ENCODE data around the gene NTN5.

The NTN5 gene

GRCh38 chr19:48630296-48631063 is 42.3 kb downstream of the NTN5 start:
- peak overlapping the region; percentile 18 for H3K4me3 ChIP-seq (ENCODE audit: insufficient read length, low read depth)

GRCh38 chr19:48629599-48630295 is 43.1 kb downstream of the NTN5 start:
- Histone ChIP-seq H3K36me3 (ENCODE audit: insufficient read depth, insufficient read length, low read length) (peaks cover 12% of the 10 kb centered on the region), H3K27me3 (ENCODE audit: insufficient read depth, insufficient read length) (no peaks in the 10 kb centered on the region), H3K9me3 (ENCODE audit: insufficient read depth, low read length) (no peaks in the 10 kb centered on the region), H3K4me1 (ENCODE audit: insufficient read depth, insufficient read length) (peaks cover 12% of the 10 kb centered on the region), H3K4me3 (ENCODE audit: insufficient read length, low read depth) (no peak overlapping the region), H3K9ac (ENCODE audit: insufficient read length, low read depth) (peak overlapping the region; percentile 81)
- DNase-seq (ENCODE audit: low read depth, low spot score), result peak; percentile 74
- TF ChIP-seq YY1 (IDR thresholded peaks at IDR 0.05; ENCODE audit: insufficient read depth, insufficient read length) (no peak), ZNF274 (IDR thresholded peaks at IDR 0.05; ENCODE audit: low read depth, low read length) (no peak), SUZ12 (IDR thresholded peaks at IDR 0.05; ENCODE audit: extremely low read depth, insufficient read depth, insufficient read length) (no peak)

More at GRCh38 chr19:48630296-48631063, 42.3 kb downstream of the NTN5 start:
- Histone ChIP-seq H3K36me3 (ENCODE audit: insufficient read depth, insufficient read length, low read length) (peaks cover 12% of the 10 kb centered on the region), H3K4me1 (ENCODE audit: insufficient read depth, insufficient read length) (peaks cover 12% of the 10 kb centered on the region), H3K9me3 (ENCODE audit: insufficient read depth, low read length) (no peaks in the 10 kb centered on the region), H3K9ac (ENCODE audit: insufficient read length, low read depth) (peak overlapping the region; percentile 81), H3K27me3 (ENCODE audit: insufficient read depth, insufficient read length) (peaks cover under 1% of the 10 kb centered on the region)
- no peak for TF ChIP-seq SUZ12 (IDR thresholded peaks at IDR 0.05; ENCODE audit: extremely low read depth, insufficient read depth, insufficient read length)
- no peak for TF ChIP-seq ZNF274 (IDR thresholded peaks at IDR 0.05; ENCODE audit: low read depth, low read length)
- TF ChIP-seq YY1 (IDR thresholded peaks at IDR 0.05; ENCODE audit: insufficient read depth, insufficient read length), result no peak
- no peak for DNase-seq (ENCODE audit: low read depth, low spot score)

GRCh38 chr19:48629297-48629598 is 43.6 kb downstream of the NTN5 start:
- DNase-seq (ENCODE audit: low read depth, low spot score), result no peak
- no peak overlapping the region for H3K9ac ChIP-seq (ENCODE audit: insufficient read length, low read depth)
- H3K27me3 ChIP-seq (ENCODE audit: insufficient read depth, insufficient read length), result no peaks in the 10 kb centered on the region
- H3K9me3 ChIP-seq (ENCODE audit: insufficient read depth, low read length), result no peaks in the 10 kb centered on the region
- H3K4me3 ChIP-seq (ENCODE audit: insufficient read length, low read depth), result no peak overlapping the region
- H3K36me3 ChIP-seq (ENCODE audit: insufficient read depth, insufficient read length, low read length), result peaks cover 12% of the 10 kb centered on the region
- H3K4me1 ChIP-seq (ENCODE audit: insufficient read depth, insufficient read length), result peaks cover 12% of the 10 kb centered on the region
- TF ChIP-seq YY1 (IDR thresholded peaks at IDR 0.05; ENCODE audit: insufficient read depth, insufficient read length) (no peak), SUZ12 (IDR thresholded peaks at IDR 0.05; ENCODE audit: extremely low read depth, insufficient read depth, insufficient read length) (no peak), ZNF274 (IDR thresholded peaks at IDR 0.05; ENCODE audit: low read depth, low read length) (no peak)

GRCh38 chr19:48628486-48629296 is 44.1 kb downstream of the NTN5 start:
- Histone ChIP-seq H3K4me3 (ENCODE audit: insufficient read length, low read depth) (no peak overlapping the region), H3K9ac (ENCODE audit: insufficient read length, low read depth) (no peak overlapping the region), H3K36me3 (ENCODE audit: insufficient read depth, insufficient read length, low read length) (peaks cover 12% of the 10 kb centered on the region), H3K4me1 (ENCODE audit: insufficient read depth, insufficient read length) (peaks cover 12% of the 10 kb centered on the region), H3K9me3 (ENCODE audit: insufficient read depth, low read length) (no peaks in the 10 kb centered on the region), H3K27me3 (ENCODE audit: insufficient read depth, insufficient read length) (no peaks in the 10 kb centered on the region)
- DNase-seq (ENCODE audit: low read depth, low spot score), result no peak
- TF ChIP-seq SUZ12 (IDR thresholded peaks at IDR 0.05; ENCODE audit: extremely low read depth, insufficient read depth, insufficient read length) (no peak), YY1 (IDR thresholded peaks at IDR 0.05; ENCODE audit: insufficient read depth, insufficient read length) (no peak), ZNF274 (IDR thresholded peaks at IDR 0.05; ENCODE audit: low read depth, low read length) (no peak)

GRCh38 chr19:48627865-48628314 is 44.9 kb downstream of the NTN5 start:
- Histone ChIP-seq H3K9ac (ENCODE audit: insufficient read length, low read depth) (no peak overlapping the region), H3K4me3 (ENCODE audit: insufficient read length, low read depth) (no peak overlapping the region), H3K36me3 (ENCODE audit: insufficient read depth, insufficient read length, low read length) (peaks cover 12% of the 10 kb centered on the region), H3K9me3 (ENCODE audit: insufficient read depth, low read length) (no peaks in the 10 kb centered on the region), H3K27me3 (ENCODE audit: insufficient read depth, insufficient read length) (no peaks in the 10 kb centered on the region), H3K4me1 (ENCODE audit: insufficient read depth, insufficient read length) (peaks cover 10% of the 10 kb centered on the region)
- TF ChIP-seq YY1 (IDR thresholded peaks at IDR 0.05; ENCODE audit: insufficient read depth, insufficient read length) (no peak), ZNF274 (IDR thresholded peaks at IDR 0.05; ENCODE audit: low read depth, low read length) (no peak), SUZ12 (IDR thresholded peaks at IDR 0.05; ENCODE audit: extremely low read depth, insufficient read depth, insufficient read length) (no peak)
- DNase-seq (ENCODE audit: low read depth, low spot score), result no peak

GRCh38 chr19:48627201-48627864 is 45.5 kb downstream of the NTN5 start:
- Histone ChIP-seq H3K4me1 (ENCODE audit: insufficient read depth, insufficient read length) (peaks cover 4% of the 10 kb centered on the region), H3K4me3 (ENCODE audit: insufficient read length, low read depth) (no peak overlapping the region), H3K36me3 (ENCODE audit: insufficient read depth, insufficient read length, low read length) (peaks cover 13% of the 10 kb centered on the region), H3K9me3 (ENCODE audit: insufficient read depth, low read length) (no peaks in the 10 kb centered on the region), H3K9ac (ENCODE audit: insufficient read length, low read depth) (no peak overlapping the region), H3K27me3 (ENCODE audit: insufficient read depth, insufficient read length) (no peaks in the 10 kb centered on the region)
- DNase-seq (ENCODE audit: low read depth, low spot score), result no peak
- no peak for TF ChIP-seq ZNF274 (IDR thresholded peaks at IDR 0.05; ENCODE audit: low read depth, low read length)
- no peak for TF ChIP-seq YY1 (IDR thresholded peaks at IDR 0.05; ENCODE audit: insufficient read depth, insufficient read length)
- TF ChIP-seq SUZ12 (IDR thresholded peaks at IDR 0.05; ENCODE audit: extremely low read depth, insufficient read depth, insufficient read length), result no peak

Measured in NT2/D1 (cell line).